H1 (cell line): ENCODE data around the gene ARHGEF16. TPM values are rescaled to one million over a fixed set of nuclear protein-coding genes. Genes with fewer than 3 reads are reported as not detected.

Experiments
- BRCA1 ChIP-seq: IDR thresholded peaks from 2 replicates; pipeline ENCODE4 v1.6.1; 2012; ENCODE audit warnings: low read depth, low read length, improper control_type of control experiment
- MAFK ChIP-seq: IDR thresholded peaks from 2 replicates; pipeline ENCODE4 v1.6.1; 2012; ENCODE audit warnings: low read depth, mild to moderate bottlenecking, improper control_type of control experiment, low read length
- PHF8 ChIP-seq: fragments of 200-600 bp; sonication (generic); conservative IDR thresholded peaks from 2 replicates; pipeline ENCODE4 v1.7.1; 2012; ENCODE audit warnings: low read depth, mild to moderate bottlenecking, inconsistent platforms, low read length, moderate library complexity
- POLR2AphosphoS5 ChIP-seq: IDR thresholded peaks from 2 replicates; pipeline ENCODE4 v1.6.1; 2011; ENCODE audit warnings: low read depth, low read length
- RBBP5 ChIP-seq: IDR thresholded peaks from 2 replicates; pipeline ENCODE4 v1.7.1; 2012; ENCODE audit warnings: low read depth, mild to moderate bottlenecking, inconsistent platforms, low read length, moderate library complexity, borderline replicate concordance
- RXRA ChIP-seq: IDR thresholded peaks from 2 replicates; pipeline ENCODE4 v1.6.1; 2011; ENCODE audit warnings: low read depth, mild to moderate bottlenecking, low read length, moderate library complexity; ENCODE audit not compliant: insufficient read depth
- SAP30 ChIP-seq: fragments of 300-600 bp; sonication (generic); IDR thresholded peaks from 2 replicates; pipeline ENCODE4 v1.7.1; 2012; ENCODE audit warnings: low read length, moderate library complexity, mild to moderate bottlenecking, inconsistent platforms; ENCODE audit not compliant: insufficient read depth, insufficient replicate concordance
- SRF ChIP-seq: IDR thresholded peaks from 2 replicates; pipeline ENCODE4 v1.6.1; 2011; ENCODE audit warnings: mild to moderate bottlenecking, low read depth, low read length, moderate library complexity
- SUZ12 ChIP-seq: fragments of 200-600 bp; sonication (generic); IDR thresholded peaks from 2 replicates; pipeline ENCODE4 v1.6.1; 2012; ENCODE audit warnings: mild to moderate bottlenecking, inconsistent platforms, low read length, moderate library complexity, mixed read lengths
- ZNF274 ChIP-seq: IDR thresholded peaks from 2 replicates; pipeline ENCODE4 v1.7.0; 2012; ENCODE audit warnings: low read length, borderline replicate concordance; ENCODE audit errors: extremely low read depth
- polyA plus RNA-seq, 7 experiments: library from polyadenylated mRNA; depleted of rRNA in 3 of 7; stranded (reverse) in 5 of 7; unstranded in 2 of 7; fragments of >200 nt in 5 of 7; fragments of 200-250 nt in 2 of 7; gene quantifications; 1 replicate in 5 of 7; 2 replicates in 1 of 7; 4 replicates in 1 of 7; pipeline versions ENCODE4 v1.2.1 to v1.2.3, GENCODE V29; 2011 to 2013; ENCODE audit warnings: missing spikeins in 2 of 7, mixed read lengths in 2 of 7
- total RNA-seq: library from RNA; stranded (reverse); fragmentation: NEBNext Ultra II Directional; extraction: Animal tissue kit (Norgen Biotek cat#: 25700); gene quantifications from 2 replicates; pipeline ENCODE4 v1.2.1, GENCODE V29; 2021
- TF ChIP-seq, protein P1 (sequence below): fragments of 300-600 bp; sonication (generic); IDR thresholded peaks from 2 replicates; pipeline ENCODE4 v1.7.1; 2012; ENCODE audit warnings: low read length, moderate library complexity, mild to moderate bottlenecking, inconsistent platforms; ENCODE audit not compliant: insufficient replicate concordance

ARHGEF16 gene
- total and polyA plus RNA-seq, 2 of the 8 experiments (the other 6 are each of a cell fraction or from before 2014, with no cell fraction given), result 18.3 to 20.7 TPM

DNA sequence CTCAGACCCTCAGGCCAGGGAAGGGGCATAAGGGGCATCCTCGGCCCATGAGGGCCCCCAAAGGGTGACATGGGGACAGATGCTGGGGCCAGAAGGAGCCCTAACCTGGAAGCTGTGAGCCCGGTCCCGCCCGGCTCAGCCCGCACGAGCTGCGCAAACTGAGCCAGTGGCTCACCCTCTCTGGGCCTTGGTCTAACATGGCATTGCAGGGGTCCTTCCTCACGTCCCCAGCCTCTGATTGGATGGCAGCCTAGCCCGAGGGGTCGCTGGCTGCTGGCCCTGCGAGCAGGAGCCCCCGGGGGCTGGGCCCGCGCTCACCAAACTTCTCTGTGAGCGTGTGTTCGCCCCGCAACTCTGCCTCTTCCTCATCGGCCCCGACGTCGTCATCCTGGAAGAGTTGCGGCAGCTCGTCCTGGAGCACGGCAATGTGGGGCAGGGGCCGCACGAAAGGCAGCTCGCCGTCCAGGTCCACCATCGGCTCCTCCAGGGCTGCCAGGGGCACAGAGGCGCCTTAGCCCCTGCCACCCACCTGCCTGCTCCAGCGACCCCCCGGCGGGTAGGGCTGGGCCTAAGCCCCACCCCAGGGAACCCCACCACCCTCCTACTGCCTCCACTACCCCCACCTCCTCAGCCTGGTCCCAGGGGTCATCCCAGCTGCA lies 54.4 kb downstream of the ARHGEF16 start (continued):
- TF ChIP-seq, protein P1, sequence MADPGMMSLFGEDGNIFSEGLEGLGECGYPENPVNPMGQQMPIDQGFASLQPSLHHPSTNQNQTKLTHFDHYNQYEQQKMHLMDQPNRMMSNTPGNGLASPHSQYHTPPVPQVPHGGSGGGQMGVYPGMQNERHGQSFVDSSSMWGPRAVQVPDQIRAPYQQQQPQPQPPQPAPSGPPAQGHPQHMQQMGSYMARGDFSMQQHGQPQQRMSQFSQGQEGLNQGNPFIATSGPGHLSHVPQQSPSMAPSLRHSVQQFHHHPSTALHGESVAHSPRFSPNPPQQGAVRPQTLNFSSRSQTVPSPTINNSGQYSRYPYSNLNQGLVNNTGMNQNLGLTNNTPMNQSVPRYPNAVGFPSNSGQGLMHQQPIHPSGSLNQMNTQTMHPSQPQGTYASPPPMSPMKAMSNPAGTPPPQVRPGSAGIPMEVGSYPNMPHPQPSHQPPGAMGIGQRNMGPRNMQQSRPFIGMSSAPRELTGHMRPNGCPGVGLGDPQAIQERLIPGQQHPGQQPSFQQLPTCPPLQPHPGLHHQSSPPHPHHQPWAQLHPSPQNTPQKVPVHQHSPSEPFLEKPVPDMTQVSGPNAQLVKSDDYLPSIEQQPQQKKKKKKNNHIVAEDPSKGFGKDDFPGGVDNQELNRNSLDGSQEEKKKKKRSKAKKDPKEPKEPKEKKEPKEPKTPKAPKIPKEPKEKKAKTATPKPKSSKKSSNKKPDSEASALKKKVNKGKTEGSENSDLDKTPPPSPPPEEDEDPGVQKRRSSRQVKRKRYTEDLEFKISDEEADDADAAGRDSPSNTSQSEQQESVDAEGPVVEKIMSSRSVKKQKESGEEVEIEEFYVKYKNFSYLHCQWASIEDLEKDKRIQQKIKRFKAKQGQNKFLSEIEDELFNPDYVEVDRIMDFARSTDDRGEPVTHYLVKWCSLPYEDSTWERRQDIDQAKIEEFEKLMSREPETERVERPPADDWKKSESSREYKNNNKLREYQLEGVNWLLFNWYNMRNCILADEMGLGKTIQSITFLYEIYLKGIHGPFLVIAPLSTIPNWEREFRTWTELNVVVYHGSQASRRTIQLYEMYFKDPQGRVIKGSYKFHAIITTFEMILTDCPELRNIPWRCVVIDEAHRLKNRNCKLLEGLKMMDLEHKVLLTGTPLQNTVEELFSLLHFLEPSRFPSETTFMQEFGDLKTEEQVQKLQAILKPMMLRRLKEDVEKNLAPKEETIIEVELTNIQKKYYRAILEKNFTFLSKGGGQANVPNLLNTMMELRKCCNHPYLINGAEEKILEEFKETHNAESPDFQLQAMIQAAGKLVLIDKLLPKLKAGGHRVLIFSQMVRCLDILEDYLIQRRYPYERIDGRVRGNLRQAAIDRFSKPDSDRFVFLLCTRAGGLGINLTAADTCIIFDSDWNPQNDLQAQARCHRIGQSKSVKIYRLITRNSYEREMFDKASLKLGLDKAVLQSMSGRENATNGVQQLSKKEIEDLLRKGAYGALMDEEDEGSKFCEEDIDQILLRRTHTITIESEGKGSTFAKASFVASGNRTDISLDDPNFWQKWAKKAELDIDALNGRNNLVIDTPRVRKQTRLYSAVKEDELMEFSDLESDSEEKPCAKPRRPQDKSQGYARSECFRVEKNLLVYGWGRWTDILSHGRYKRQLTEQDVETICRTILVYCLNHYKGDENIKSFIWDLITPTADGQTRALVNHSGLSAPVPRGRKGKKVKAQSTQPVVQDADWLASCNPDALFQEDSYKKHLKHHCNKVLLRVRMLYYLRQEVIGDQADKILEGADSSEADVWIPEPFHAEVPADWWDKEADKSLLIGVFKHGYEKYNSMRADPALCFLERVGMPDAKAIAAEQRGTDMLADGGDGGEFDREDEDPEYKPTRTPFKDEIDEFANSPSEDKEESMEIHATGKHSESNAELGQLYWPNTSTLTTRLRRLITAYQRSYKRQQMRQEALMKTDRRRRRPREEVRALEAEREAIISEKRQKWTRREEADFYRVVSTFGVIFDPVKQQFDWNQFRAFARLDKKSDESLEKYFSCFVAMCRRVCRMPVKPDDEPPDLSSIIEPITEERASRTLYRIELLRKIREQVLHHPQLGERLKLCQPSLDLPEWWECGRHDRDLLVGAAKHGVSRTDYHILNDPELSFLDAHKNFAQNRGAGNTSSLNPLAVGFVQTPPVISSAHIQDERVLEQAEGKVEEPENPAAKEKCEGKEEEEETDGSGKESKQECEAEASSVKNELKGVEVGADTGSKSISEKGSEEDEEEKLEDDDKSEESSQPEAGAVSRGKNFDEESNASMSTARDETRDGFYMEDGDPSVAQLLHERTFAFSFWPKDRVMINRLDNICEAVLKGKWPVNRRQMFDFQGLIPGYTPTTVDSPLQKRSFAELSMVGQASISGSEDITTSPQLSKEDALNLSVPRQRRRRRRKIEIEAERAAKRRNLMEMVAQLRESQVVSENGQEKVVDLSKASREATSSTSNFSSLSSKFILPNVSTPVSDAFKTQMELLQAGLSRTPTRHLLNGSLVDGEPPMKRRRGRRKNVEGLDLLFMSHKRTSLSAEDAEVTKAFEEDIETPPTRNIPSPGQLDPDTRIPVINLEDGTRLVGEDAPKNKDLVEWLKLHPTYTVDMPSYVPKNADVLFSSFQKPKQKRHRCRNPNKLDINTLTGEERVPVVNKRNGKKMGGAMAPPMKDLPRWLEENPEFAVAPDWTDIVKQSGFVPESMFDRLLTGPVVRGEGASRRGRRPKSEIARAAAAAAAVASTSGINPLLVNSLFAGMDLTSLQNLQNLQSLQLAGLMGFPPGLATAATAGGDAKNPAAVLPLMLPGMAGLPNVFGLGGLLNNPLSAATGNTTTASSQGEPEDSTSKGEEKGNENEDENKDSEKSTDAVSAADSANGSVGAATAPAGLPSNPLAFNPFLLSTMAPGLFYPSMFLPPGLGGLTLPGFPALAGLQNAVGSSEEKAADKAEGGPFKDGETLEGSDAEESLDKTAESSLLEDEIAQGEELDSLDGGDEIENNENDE, result no peak
- TF ChIP-seq BRCA1, result no peak
- TF ChIP-seq PHF8, result no peak
- TF ChIP-seq SUZ12, result no peak
- no peak for TF ChIP-seq SAP30
- TF ChIP-seq RBBP5, result no peak
- TF ChIP-seq ZNF274, result no peak
- TF ChIP-seq POLR2AphosphoS5, result no peak
- TF ChIP-seq SRF, result no peak
- TF ChIP-seq MAFK, result no peak
- TF ChIP-seq RXRA, result no peak
